ENCODE measurements around the gene KIAA1614.

KIAA1614 gene

DNA sequence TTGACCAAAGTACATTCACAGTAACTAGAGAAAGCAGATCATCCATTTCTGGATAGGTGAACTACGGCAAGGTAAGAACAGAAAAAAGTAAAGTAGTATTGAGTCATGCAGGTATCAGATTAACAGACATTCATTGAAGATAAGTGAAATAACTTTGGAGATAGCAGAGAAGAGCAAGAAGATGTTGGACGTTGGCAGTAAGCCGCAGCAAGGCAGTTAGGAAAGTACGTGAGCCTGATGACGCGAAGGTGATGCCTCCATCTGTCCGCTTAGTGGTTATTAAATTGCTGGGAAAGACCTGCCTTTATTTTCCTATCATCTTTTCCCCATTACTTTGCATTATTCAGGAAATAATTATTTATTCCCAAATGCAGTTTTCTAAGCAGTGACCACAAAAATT lies 24.9 kb upstream of the KIAA1614 start:
- ChIA-PET CTCF (interaction anchor here (1.0 to 3.9 kb wide), 5 partner anchors 20 to 373 kb away, joined by 3 to 10 read pairs (median 4); no protein-coding TSS in a partner anchor), POLR2A (no interaction called here)

DNA sequence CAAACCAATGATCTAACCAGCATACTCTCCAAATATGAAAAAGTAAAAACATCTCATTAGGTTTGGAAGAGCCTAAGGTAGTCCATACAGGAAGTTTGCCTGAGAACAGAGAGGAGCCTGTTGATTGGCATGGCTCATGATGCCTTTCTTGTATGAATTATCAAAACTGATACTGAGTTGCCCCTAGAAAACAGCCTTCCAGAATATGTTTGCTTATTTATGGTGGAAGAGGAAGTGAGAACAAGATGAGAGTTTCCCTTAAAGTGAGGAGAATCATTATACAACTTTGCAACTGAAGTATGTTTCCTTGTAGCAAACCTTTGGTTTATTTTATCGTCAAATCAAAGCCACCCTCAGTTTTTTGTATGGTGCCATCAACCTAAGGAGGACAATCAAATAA lies 23.8 kb upstream of the KIAA1614 start:
- ChIA-PET CTCF (interaction anchor here (1.0 to 1.1 kb wide), 3 partner anchors 19 to 374 kb away, joined by 3 to 4 read pairs (median 4); no protein-coding TSS in a partner anchor), POLR2A (no interaction called here)
- no peak for TF ChIP-seq CTCF (IDR thresholded peaks at IDR 0.05; ENCODE audit: control extremely low read depth, extremely low read depth, low read depth, missing control alignments)
- DNase-seq (ENCODE audit: extremely low spot score) = peak; percentile 43

More for the DNA sequence above, 24.9 kb upstream of the KIAA1614 start:
- no peak for DNase-seq (ENCODE audit: extremely low spot score)
- TF ChIP-seq CTCF (IDR thresholded peaks at IDR 0.05; ENCODE audit: control extremely low read depth, extremely low read depth, low read depth, missing control alignments) = no peak

DNA sequence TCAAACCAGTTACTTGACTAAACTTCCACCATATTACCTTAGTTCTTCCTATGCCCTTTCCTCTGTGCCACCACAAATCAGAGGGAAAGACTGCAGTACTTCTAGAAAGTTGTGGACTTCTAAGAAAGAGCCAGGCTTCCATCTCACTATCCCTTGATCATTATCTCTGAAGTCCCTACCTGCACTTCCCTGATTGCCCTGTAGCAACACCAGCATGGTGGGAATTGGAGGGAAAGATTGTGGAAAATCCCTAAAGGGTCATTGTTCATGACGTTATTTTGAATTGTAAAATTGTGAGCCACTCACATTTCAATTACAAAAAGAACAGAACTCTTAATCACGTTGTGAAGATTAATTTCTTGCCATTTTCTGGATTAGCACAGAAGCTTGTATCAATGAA lies 23.4 kb upstream of the KIAA1614 start:
- ChIA-PET CTCF (interaction anchor here (1.1 kb wide), 1 partner anchor 374 kb away, joined by 4 read pairs; no protein-coding TSS in a partner anchor), POLR2A (no interaction called here)
- DNase-seq (ENCODE audit: extremely low spot score) = no peak
- TF ChIP-seq CTCF (IDR thresholded peaks at IDR 0.05; ENCODE audit: control extremely low read depth, extremely low read depth, low read depth, missing control alignments) = no peak

- no peak for TF ChIP-seq CTCF (IDR thresholded peaks at IDR 0.05; ENCODE audit: control extremely low read depth, extremely low read depth, low read depth, missing control alignments)
- ChIA-PET CTCF (interaction anchor here (1.0 to 2.1 kb wide), 3 partner anchors 9 to 31 kb away, joined by 3 to 5 read pairs (median 4); no protein-coding TSS in a partner anchor), POLR2A (no interaction called here)
- no peak for DNase-seq (ENCODE audit: extremely low spot score)
Observed at GRCh38 chr1:180892272-180892671, 20.4 kb upstream of the KIAA1614 start.

DNA sequence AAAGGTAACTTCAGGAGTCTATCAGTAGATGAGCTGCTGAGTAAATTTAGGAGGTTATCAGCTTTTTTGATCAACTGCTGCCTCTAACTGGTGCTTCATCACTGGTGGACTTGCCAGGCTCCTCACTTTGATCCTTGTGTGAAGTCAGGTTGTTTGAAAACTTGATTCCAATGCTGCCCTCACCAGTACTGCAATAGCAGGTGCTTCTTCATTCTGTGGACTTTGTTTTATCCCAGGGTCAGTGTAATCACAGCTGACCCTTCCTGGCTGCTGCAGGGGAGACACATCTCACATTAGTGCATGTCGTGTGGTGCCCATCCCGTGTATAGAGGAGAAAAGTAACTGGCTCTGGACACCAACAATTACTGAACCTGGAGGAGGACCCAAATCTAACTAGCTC lies 20.0 kb upstream of the KIAA1614 start:
- ChIA-PET CTCF (interaction anchor here (1.0 to 2.1 kb wide), 2 partner anchors 9 to 30 kb away, joined by 3 to 5 read pairs; no protein-coding TSS in a partner anchor), POLR2A (no interaction called here)
- DNase-seq (ENCODE audit: extremely low spot score) = no peak
- no peak for TF ChIP-seq CTCF (IDR thresholded peaks at IDR 0.05; ENCODE audit: control extremely low read depth, extremely low read depth, low read depth, missing control alignments)

- ChIA-PET CTCF (interaction anchor here (1.0 kb wide), 1 partner anchor 28 kb away, joined by 3 read pairs; no protein-coding TSS in a partner anchor), POLR2A (no interaction called here)
- TF ChIP-seq CTCF (IDR thresholded peaks at IDR 0.05; ENCODE audit: control extremely low read depth, extremely low read depth, low read depth, missing control alignments) = no peak
- no peak for DNase-seq (ENCODE audit: extremely low spot score)
Observed at GRCh38 chr1:180893614-180894013, 19.1 kb upstream of the KIAA1614 start.
